Activated CD8-positive, alpha-beta memory T cell treated with anti-CD3 and anti-CD28 coated beads for 24 hours (primary cell): ENCODE measurements around the gene GPR27.

Experiments
- DNase-seq: peaks from one replicate; pipeline ENCODE4 v3.0.0-alpha.2; 2020

Gene GPR27

GRCh38 chr3:71787851-71788405, 34.3 kb downstream of the GPR27 start:
- DNase-seq: no peak

- DNase-seq: no peak
Observed at GRCh38 chr3:71789922-71790321, 36.3 kb downstream of the GPR27 start.

DNA sequence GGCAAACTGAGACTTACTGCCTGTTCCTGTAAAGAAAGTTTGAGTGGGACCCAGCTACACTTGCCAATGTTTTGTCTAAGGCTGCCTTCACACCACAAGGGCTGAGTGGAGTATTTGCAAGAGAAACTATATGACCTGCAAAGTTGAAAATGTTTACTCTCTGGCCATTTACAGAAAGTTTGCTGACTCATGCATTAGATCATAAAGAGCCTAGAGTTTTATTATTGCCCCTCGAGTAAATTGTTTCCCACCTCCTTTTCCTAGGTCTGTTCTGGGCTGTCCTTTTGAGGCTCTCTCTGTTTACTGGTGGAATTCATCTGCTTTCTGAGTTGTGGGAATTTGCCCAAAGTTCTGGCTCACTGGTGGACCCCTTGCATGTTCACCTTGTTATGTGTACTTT, 38.0 kb downstream of the GPR27 start:
- no peak for DNase-seq

- no peak for DNase-seq
Observed at GRCh38 chr3:71796290-71796689, 42.6 kb downstream of the GPR27 start.

DNA sequence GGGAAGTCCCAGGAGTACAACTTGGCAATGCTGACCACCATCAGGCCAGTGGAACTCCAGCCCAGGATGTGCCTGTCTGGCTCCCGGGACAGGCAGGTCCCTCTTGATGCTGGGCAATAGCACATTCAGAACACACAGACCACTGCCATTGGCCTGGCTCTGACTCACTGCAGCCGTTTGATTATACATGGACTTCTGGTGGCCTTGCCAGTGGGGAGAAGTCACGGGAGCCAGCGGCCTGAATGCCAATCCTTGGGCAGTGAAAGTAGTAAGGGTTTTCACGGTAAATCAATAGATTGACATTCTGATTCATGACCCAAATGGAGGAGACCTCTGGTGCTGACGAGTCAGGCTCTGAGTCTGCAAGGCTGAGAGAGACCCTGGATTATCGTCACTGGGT, 43.8 kb downstream of the GPR27 start:
- DNase-seq: no peak

DNA sequence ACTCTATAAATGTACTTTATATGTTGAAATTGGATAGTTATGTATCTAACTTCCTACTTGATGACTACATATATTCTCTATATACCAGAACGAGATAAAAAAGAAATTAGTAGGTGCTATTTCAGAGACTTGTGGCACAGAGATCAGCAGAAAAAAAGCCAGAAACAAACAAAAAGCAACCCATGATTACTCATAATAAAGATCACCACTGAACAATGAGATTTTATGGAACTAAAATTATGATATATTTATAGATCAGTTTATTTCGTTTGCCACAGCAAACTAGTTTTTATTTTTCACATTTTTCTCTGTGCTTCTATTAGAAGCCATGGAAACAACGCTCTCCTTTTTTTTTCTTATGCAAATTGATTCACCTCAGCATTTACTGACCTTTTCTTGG, 46.4 kb downstream of the GPR27 start:
- DNase-seq: no peak

GRCh38 chr3:71801986-71802385, 48.3 kb downstream of the GPR27 start:
- no peak for DNase-seq

DNA sequence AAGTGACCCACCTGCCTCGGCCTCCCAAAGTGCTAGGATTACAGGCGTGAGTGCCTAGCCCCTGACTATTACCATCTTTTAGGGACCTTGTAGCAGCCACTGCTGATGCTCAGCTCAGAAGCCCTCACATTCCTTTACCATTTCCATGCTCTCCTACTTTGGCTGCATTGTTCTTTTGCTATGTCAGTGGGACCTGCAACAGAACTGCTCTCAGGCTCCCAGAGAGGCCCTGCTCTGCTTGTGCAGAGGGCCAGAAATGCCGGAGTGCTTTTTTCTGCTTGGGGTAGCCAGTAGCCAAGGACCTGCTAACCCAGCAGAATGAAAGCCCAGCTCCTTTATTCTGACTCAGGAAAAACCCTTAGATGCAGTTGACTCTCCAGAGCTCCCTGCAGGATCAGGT, 49.6 kb downstream of the GPR27 start:
- DNase-seq: no peak

DNA sequence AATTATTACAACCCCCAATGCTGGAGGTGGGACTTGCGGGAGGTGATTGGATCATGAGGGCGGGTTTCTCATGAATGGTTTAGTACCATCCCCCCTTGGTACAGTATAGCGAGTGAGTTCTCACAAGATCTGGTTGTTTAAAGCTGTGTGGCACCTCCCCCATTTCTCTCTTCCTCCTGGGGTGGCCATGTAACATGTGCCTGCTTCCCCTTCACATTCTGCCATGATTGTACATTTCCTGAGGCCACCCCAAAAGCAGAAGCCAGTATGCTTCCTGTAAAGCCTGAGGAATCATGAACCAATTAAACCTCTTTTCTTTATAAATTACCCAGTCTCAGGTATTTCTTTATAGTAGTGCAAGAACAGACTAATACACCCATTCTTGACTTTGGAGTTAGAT, 51.5 kb downstream of the GPR27 start:
- DNase-seq: no peak

DNA sequence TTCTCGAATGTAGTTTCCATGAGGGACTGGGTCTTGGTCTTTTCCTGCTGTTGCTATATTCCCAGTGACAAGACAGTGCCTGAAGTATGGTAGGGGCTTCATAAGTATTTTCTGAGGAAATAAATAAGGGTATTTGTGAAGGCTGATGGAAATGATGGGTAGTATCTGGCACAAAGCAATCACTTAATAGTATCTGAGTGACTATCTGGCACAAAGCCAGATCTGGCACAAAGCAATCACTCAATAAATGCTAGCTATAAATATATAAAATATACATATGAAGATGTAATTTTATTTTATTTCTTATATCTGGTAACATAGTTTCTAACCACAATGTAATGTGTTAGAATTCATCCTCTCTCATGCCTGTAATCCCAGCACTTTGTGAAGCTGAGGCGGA, 52.0 kb downstream of the GPR27 start:
- no peak for DNase-seq
